HL-60/S4 treated with phorbol 12-myristate 13-acetate at 8.2 ng/mL for 4 days and 3 days (cell line): ENCODE results near the gene SLC34A2.

Experiments
- in situ Hi-C: fragments of 300-500 bp; cut with MboI; formaldehyde crosslinking; loops from 2 replicates; pipeline ENCODE4 v1.15.0; 2022; ENCODE audit warnings: low sequenced_read_pairs

SLC34A2 gene

DNA sequence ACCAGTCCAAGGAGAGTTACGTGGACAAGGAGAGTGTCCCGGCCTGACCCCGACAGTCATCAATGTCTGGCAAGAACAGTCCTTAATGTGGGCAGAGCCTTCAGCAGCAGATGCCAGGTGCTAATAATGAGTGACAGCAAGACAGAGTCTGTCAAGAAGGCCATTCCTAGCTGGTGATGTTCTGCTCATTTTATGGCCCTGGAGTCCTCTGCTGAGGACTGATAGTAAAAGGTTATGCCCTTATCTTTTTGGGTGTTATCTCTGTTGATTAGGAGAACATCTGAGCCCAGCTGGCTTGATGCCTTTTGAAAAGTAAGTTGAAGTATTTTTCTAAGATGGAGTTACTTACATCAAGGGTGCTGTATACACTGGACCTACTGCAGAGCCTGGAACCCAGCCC lies 67.3 kb downstream of the SLC34A2 start:
- in situ Hi-C loops = no loop called here

DNA sequence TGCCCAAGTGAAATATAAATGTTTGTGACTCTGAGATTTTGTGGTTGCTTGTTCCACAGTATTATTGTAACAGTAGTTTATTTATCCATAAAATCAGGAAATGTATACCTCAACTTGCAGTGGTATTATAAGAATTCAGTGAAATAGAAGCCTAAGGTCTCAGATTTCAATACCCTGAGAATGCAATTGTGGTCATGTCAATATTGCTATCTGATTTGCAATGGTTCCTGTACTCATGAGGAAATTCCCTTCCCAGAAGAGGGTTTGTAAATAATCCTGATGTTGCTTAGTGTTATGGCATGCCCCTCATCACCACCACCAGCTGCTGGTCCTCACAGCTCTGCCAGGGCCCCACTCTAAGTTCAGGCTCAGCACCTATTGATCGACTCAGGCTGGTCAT lies 67.8 kb downstream of the SLC34A2 start:
- in situ Hi-C loops = no loop called here

DNA sequence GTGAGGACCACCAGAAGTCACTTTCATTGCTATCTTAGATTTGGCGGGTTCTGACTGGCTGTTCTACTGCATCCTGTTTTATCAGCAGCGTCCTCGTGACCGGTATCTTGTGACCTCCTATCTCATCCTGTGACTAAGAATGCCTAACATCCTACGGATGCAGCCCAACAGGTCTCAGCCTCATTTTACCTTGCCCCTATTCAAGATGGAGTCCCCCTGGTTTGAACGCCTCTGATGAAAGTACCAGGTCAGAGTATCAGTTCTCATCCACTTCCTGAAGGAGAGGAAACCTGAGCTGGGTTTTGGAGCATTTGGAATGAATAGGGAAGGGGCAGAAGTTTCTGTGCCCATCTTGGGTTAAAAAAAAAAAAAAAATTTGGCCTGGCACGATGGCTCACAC lies 70.2 kb downstream of the SLC34A2 start:
- in situ Hi-C loops = no loop called here

DNA sequence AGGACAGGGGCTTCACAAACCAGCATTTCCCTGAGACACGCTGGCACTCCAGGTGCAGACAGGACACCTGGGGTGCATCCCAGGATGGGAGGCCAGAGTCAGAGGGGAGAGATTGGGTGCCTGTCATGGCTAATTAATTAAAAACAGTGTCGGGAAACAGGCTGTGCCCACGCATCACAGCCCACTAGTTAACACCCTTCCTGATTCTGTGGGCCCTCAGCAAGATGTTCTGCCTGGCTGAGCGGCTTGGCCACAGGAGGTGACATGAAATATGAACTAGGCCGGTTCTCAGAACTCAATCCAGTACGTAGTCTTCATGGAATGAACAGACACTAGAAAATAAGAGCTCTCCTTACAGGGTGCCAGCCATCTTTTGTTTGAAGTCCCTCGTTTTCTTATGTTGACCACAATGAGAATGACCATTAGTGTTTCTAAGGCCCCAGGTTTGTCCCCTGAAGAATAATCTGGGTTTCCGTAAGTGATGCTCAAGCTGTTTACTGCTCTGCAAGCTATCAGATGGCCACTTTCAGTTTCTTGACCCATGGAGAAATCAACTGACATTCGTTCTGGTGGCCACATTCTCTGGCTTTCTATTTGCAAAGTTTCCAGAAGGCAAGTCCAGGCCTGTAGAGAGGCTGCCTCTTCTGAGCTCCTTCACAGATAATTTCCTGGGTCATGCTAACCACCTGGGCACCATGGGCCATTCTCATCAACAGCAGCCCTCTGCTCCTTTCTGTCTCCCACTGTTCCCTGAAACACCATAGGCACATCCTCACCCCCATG lies 72.3 kb downstream of the SLC34A2 start:
- in situ Hi-C loops = no loop called here
